ENCODE measurements around the gene COL25A1.

The COL25A1 gene

GRCh38 chr4:109302361-109303139, at the start of gene COL25A1:
TSS of gene COL25A1 (minus strand) at chr4:109302658.
- no peak for TF ChIP-seq CTCF (IDR thresholded peaks at IDR 0.05; ENCODE audit: extremely low read depth, insufficient read depth, missing control alignments)
- in situ Hi-C loops (cut with MboI; ENCODE audit: low pct_unique_long_range_greater_than_20kb, low sequenced_read_pairs, unreplicated experiment) = loop anchor here (25.0 kb wide), 1 partner anchor 465 kb away; no protein-coding TSS in a partner anchor
- peak; percentile 40 for DNase-seq (ENCODE audit: low spot score)

GRCh38 chr4:109350121-109350520, 47.7 kb upstream of the COL25A1 start:
- no peak for TF ChIP-seq CTCF (IDR thresholded peaks at IDR 0.05; ENCODE audit: extremely low read depth, insufficient read depth, missing control alignments)
- in situ Hi-C loops (cut with MboI; ENCODE audit: low pct_unique_long_range_greater_than_20kb, low sequenced_read_pairs, unreplicated experiment) = no loop called here

GRCh38 chr4:109334129-109335105, 32.0 kb upstream of the COL25A1 start:
- no peak for TF ChIP-seq CTCF (IDR thresholded peaks at IDR 0.05; ENCODE audit: extremely low read depth, insufficient read depth, missing control alignments)
- in situ Hi-C loops (cut with MboI; ENCODE audit: low pct_unique_long_range_greater_than_20kb, low sequenced_read_pairs, unreplicated experiment) = no loop called here
- no peak for DNase-seq (ENCODE audit: low spot score)

More at GRCh38 chr4:109350121-109350520, 47.7 kb upstream of the COL25A1 start:
- DNase-seq (ENCODE audit: low spot score) = no peak

GRCh38 chr4:109332926-109333464, 30.5 kb upstream of the COL25A1 start:
- in situ Hi-C loops (cut with MboI; ENCODE audit: low pct_unique_long_range_greater_than_20kb, low sequenced_read_pairs, unreplicated experiment) = no loop called here
- no peak for DNase-seq (ENCODE audit: low spot score)
- peak; percentile 50 for TF ChIP-seq CTCF (IDR thresholded peaks at IDR 0.05; ENCODE audit: extremely low read depth, insufficient read depth, missing control alignments)

GRCh38 chr4:109327641-109328040, 25.2 kb upstream of the COL25A1 start:
- no peak for TF ChIP-seq CTCF (IDR thresholded peaks at IDR 0.05; ENCODE audit: extremely low read depth, insufficient read depth, missing control alignments)
- in situ Hi-C loops (cut with MboI; ENCODE audit: low pct_unique_long_range_greater_than_20kb, low sequenced_read_pairs, unreplicated experiment) = no loop called here

GRCh38 chr4:109325698-109326097, 23.2 kb upstream of the COL25A1 start:
- in situ Hi-C loops (cut with MboI; ENCODE audit: low pct_unique_long_range_greater_than_20kb, low sequenced_read_pairs, unreplicated experiment) = no loop called here

More at GRCh38 chr4:109327641-109328040, 25.2 kb upstream of the COL25A1 start:
- DNase-seq (ENCODE audit: low spot score) = no peak

More at GRCh38 chr4:109325698-109326097, 23.2 kb upstream of the COL25A1 start:
- DNase-seq (ENCODE audit: low spot score) = no peak
- no peak for TF ChIP-seq CTCF (IDR thresholded peaks at IDR 0.05; ENCODE audit: extremely low read depth, insufficient read depth, missing control alignments)

All from GM13977 (cell line).